DOHH2 (cell line): Measurements from ENCODE around the gene LUC7L3.

ENCODE experiments used
- H3F3A ChIP-seq: fragments of 200-600 bp; sonication (generic), shearing (Covaris generic); 2 replicates; pipeline ENCODE4 v1.6.0; 2016; ENCODE audit warnings: antibody characterized with exemption, mild to moderate bottlenecking; ENCODE audit not compliant: control insufficient read depth, insufficient read depth
- H3K27ac ChIP-seq: fragments of 200-600 bp; sonication (generic); 2 replicates; pipeline ENCODE4 v1.5.1; 2014; ENCODE audit warnings: low read depth, mild to moderate bottlenecking, low read length, moderate library complexity
- H3K27me3 ChIP-seq: fragments of 200-600 bp; sonication (generic); 2 replicates; pipeline ENCODE4 v1.6.1; 2014; ENCODE audit warnings: mild to moderate bottlenecking, low read length, mixed read lengths; ENCODE audit not compliant: control insufficient read depth
- H3K36me3 ChIP-seq: fragments of 200-600 bp; sonication (generic); 2 replicates; pipeline ENCODE4 v1.6.1; 2014; ENCODE audit warnings: mild to moderate bottlenecking, low read length, moderate library complexity, mixed read lengths; ENCODE audit not compliant: control insufficient read depth
- H3K4me1 ChIP-seq: fragments of 200-600 bp; sonication (generic); 2 replicates; pipeline ENCODE4 v1.6.1; 2014; ENCODE audit warnings: mild to moderate bottlenecking, low read length, mixed read lengths; ENCODE audit not compliant: control insufficient read depth
- H3K4me2 ChIP-seq: fragments of 200-600 bp; sonication (generic); 2 replicates; pipeline ENCODE4 v1.6.0; 2014; ENCODE audit warnings: mild to moderate bottlenecking, low read length, moderate library complexity
- H3K4me3 ChIP-seq: fragments of 200-600 bp; sonication (generic); 2 replicates; pipeline ENCODE4 v1.5.1; 2014; ENCODE audit warnings: mild to moderate bottlenecking, low read length, mixed read lengths
- H3K79me2 ChIP-seq: fragments of 200-600 bp; sonication (generic); 2 replicates; pipeline ENCODE4 v1.6.1; 2014; ENCODE audit warnings: mild to moderate bottlenecking, low read length, mixed read lengths; ENCODE audit not compliant: control insufficient read depth
- H3K9me2 ChIP-seq: fragments of 200-600 bp; sonication (generic); replicated peaks from 2 replicates; pipeline ENCODE4 v1.6.1; 2014; ENCODE audit warnings: mild to moderate bottlenecking, low read length, mixed read lengths; ENCODE audit not compliant: control insufficient read depth
- H3K9me3 ChIP-seq: fragments of 200-600 bp; sonication (generic); 2 replicates; pipeline ENCODE4 v1.6.1; 2014; ENCODE audit warnings: antibody characterized with exemption, low read length, mixed read lengths; ENCODE audit not compliant: control insufficient read depth, insufficient read depth
- H4K20me1 ChIP-seq: fragments of 200-600 bp; sonication (generic); 2 replicates; pipeline ENCODE4 v1.6.0; 2014; ENCODE audit warnings: low read depth, mild to moderate bottlenecking, antibody characterized with exemption, low read length, moderate library complexity; ENCODE audit not compliant: control insufficient read depth, insufficient read depth
- EZH2phosphoT487 ChIP-seq: fragments of 200-600 bp; sonication (generic); IDR thresholded peaks from 2 replicates; pipeline ENCODE4 v1.6.1; 2017; ENCODE audit warnings: borderline replicate concordance, mild to moderate bottlenecking, antibody characterized with exemption, low read length, moderate library complexity, mixed read lengths
- TF ChIP-seq, protein P1 (sequence below): fragments of 200-600 bp; sonication (generic); IDR thresholded peaks from one replicate; pipeline ENCODE4 v1.5.1; 2014; ENCODE audit warnings: antibody characterized with exemption, mild to moderate bottlenecking, low read depth, low read length; ENCODE audit not compliant: poor library complexity, severe bottlenecking

LUC7L3 gene

DNA sequence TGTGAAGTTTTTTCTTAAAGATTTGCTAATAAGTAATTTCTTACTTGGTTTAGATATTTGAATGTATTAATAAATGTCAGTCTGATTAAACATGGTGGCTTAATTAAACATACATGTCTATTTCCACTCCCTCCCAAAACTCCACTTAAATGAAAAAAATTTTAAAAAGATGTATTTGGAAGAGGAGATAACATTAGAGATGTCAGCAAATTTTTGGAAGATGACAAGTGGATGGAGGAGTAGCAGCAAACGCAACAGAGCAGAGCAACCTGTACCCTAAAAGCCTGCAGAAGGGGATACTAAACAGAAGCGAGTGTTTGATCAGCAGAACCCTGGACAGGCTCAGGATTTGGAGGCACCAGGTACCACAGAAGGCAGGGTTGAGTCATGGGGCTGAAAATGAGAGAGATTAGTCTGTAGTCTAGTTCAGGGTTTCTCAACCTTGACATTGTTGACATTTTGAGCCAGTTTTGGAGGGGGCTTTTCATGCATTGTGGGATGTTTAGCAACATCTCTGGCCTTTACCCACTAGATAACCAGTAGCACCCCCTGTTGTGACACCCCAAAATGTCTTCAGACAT is 17.8 kb downstream of the LUC7L3 start:
- Histone ChIP-seq H3K4me1 (peaks cover 3% of the 10 kb centered on the region), H3K9me2 (no peaks in the 10 kb centered on the region), H3K36me3 (peaks cover 79% of the 10 kb centered on the region), H3K4me2 (no peak overlapping the region), H3K4me3 (no peak overlapping the region), H3K27ac (no peak overlapping the region), H3F3A (peaks cover 9% of the 10 kb centered on the region; the same call in 1 of the 2 replicates), H3K9me3 (no peaks in the 10 kb centered on the region), H3K27me3 (no peaks in the 10 kb centered on the region), H4K20me1 (peaks cover 16% of the 10 kb centered on the region), H3K79me2 (peaks cover 95% of the 10 kb centered on the region)
- TF ChIP-seq, protein P1, sequence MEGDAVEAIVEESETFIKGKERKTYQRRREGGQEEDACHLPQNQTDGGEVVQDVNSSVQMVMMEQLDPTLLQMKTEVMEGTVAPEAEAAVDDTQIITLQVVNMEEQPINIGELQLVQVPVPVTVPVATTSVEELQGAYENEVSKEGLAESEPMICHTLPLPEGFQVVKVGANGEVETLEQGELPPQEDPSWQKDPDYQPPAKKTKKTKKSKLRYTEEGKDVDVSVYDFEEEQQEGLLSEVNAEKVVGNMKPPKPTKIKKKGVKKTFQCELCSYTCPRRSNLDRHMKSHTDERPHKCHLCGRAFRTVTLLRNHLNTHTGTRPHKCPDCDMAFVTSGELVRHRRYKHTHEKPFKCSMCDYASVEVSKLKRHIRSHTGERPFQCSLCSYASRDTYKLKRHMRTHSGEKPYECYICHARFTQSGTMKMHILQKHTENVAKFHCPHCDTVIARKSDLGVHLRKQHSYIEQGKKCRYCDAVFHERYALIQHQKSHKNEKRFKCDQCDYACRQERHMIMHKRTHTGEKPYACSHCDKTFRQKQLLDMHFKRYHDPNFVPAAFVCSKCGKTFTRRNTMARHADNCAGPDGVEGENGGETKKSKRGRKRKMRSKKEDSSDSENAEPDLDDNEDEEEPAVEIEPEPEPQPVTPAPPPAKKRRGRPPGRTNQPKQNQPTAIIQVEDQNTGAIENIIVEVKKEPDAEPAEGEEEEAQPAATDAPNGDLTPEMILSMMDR: no peak
- no peak for TF ChIP-seq EZH2phosphoT487

DNA sequence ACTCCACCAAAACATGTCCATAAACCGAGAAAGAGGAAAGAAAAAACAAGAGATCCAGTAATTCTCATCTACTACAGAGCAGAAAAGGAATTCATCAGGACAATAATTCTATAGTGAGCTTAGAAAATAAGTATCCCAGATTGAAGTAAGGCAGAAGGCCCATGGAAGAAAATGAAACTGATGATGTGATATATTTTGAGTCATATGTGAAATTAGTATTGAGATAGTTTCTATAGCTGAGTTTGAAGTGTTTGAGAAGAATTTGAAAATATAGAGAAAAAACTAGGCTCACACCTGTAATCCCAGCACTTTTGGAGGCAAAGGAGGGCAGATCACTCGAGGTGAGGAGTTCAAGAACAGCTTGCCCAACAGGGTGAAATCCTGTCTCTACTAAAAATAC is 19.7 kb downstream of the LUC7L3 start:
- H3K9me3 ChIP-seq: no peaks in the 10 kb centered on the region
- H3K27me3 ChIP-seq: no peaks in the 10 kb centered on the region
- peaks cover 9% of the 10 kb centered on the region; the same call in 1 of the 2 replicates for H3F3A ChIP-seq
- H3K4me3 ChIP-seq: no peak overlapping the region
- peaks cover 7% of the 10 kb centered on the region; the same call in 1 of the 2 replicates for H4K20me1 ChIP-seq
- no peak overlapping the region for H3K27ac ChIP-seq
- no peak overlapping the region for H3K4me2 ChIP-seq
- no peak for TF ChIP-seq EZH2phosphoT487
- TF ChIP-seq, protein P1: no peak
- H3K4me1 ChIP-seq: no peaks in the 10 kb centered on the region
- no peaks in the 10 kb centered on the region for H3K9me2 ChIP-seq
- peaks cover 76% of the 10 kb centered on the region for H3K79me2 ChIP-seq
- peaks cover 91% of the 10 kb centered on the region for H3K36me3 ChIP-seq

DNA sequence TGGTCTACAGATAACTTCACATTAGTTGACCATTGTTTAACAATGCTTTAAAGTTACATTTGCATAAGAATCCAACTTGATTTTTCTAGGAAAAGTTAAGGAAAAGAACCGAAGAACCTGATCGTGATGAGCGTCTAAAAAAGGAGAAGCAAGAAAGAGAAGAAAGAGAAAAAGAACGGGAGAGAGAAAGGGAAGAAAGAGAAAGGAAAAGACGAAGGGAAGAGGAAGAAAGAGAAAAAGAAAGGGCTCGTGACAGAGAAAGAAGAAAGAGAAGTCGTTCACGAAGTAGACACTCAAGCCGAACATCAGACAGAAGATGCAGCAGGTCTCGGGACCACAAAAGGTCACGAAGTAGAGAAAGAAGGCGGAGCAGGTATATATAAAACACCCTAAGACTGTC is 26.2 kb downstream of the LUC7L3 start:
- H3F3A ChIP-seq: peaks cover 17% of the 10 kb centered on the region; the same call in 1 of the 2 replicates
- peaks cover 22% of the 10 kb centered on the region for H3K79me2 ChIP-seq
- no peaks in the 10 kb centered on the region for H3K4me1 ChIP-seq
- peaks cover 96% of the 10 kb centered on the region for H3K36me3 ChIP-seq
- no peaks in the 10 kb centered on the region for H3K9me2 ChIP-seq
- TF ChIP-seq EZH2phosphoT487: no peak
- TF ChIP-seq, protein P1: no peak
- H3K9me3 ChIP-seq: no peaks in the 10 kb centered on the region
- no peaks in the 10 kb centered on the region for H3K27me3 ChIP-seq
- no peaks in the 10 kb centered on the region for H4K20me1 ChIP-seq
- H3K27ac ChIP-seq: no peak overlapping the region
- no peak overlapping the region for H3K4me2 ChIP-seq
- no peak overlapping the region for H3K4me3 ChIP-seq
